Tibial nerve (tissue), 4 donors: ENCODE results near the gene KLHDC10.

Experiments
- EP300 ChIP-seq, 2 donors: sonication (generic); formaldehyde crosslinking; IDR thresholded peaks; one replicate each; pipeline ENCODE4 v1.6.1; 2017; ENCODE audit warnings: antibody characterized with exemption in 2 of 2, mild to moderate bottlenecking in 1 of 2
- POLR2A ChIP-seq, 2 donors: fragments of 450-650 bp; IDR thresholded peaks; one replicate each; pipeline ENCODE4 v1.6.1; 2017; ENCODE audit warnings: antibody characterized with exemption in 2 of 2, mild to moderate bottlenecking in 2 of 2, moderate library complexity in 2 of 2
- TF ChIP-seq, protein P1 (sequence below), 5 experiments: fragments of 200-600 bp in 3 of 5; fragments of 450-650 bp in 2 of 5; sonication (generic) in 3 of 5; IDR thresholded peaks; one replicate each; pipeline ENCODE4 v1.5.1; 2016 to 2019; ENCODE audit warnings: antibody characterized with exemption in 5 of 5, mild to moderate bottlenecking in 3 of 5, moderate library complexity in 2 of 5

DNA sequence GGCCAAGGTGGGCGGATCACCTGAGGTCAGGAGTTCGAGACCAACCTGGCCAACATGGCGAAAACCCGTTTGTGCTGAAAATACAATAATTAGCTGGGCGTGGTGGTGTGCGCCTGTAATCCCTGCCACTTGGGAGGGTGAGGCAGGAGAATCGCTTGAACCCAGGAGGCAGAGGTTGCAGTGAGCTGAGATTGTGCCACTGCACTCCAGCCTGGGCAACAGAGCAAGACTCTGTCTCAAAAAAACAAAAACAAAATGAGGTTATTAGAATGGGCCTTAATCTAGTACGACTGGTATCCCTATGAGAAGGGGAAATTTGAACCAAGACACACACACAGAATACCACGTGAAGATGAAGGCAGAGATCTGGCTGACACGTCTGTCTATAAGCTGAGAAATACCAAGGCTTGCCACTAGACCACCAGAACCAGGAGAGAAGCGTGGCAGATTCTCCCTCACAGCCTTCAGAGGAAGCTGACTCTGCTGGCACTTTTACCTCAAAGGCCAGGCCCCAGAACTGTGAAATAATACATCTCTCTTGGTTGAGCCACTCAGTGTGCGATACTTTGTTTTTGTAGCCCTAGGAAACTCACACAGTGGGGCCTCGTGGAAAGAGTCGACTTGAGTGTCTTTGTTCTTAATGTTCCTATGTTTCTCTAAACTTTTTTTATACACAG lies 75.2 kb downstream of the KLHDC10 start:
- TF ChIP-seq, protein P1, sequence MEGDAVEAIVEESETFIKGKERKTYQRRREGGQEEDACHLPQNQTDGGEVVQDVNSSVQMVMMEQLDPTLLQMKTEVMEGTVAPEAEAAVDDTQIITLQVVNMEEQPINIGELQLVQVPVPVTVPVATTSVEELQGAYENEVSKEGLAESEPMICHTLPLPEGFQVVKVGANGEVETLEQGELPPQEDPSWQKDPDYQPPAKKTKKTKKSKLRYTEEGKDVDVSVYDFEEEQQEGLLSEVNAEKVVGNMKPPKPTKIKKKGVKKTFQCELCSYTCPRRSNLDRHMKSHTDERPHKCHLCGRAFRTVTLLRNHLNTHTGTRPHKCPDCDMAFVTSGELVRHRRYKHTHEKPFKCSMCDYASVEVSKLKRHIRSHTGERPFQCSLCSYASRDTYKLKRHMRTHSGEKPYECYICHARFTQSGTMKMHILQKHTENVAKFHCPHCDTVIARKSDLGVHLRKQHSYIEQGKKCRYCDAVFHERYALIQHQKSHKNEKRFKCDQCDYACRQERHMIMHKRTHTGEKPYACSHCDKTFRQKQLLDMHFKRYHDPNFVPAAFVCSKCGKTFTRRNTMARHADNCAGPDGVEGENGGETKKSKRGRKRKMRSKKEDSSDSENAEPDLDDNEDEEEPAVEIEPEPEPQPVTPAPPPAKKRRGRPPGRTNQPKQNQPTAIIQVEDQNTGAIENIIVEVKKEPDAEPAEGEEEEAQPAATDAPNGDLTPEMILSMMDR (IDR thresholded peaks at IDR 0.05), result no peak
- TF ChIP-seq POLR2A (IDR thresholded peaks at IDR 0.05) (no peak), EP300 (IDR thresholded peaks at IDR 0.05) (no peak)
